ENCODE data around the gene MAGEF1.
A peak's percentile ranks its signal among the peaks of the same experiment; 100 is the strongest.
"Not testable (repeated sequence)": the region's sequence is repeated elsewhere in the genome, so short reads cannot be mapped to it uniquely, and the experiment has no call there.

Gene MAGEF1

GRCh38 chr3:184742676-184743135, 30.8 kb upstream of the MAGEF1 start:
- DNase-seq (ENCODE audit: low read depth) = no peak

- DNase-seq (ENCODE audit: low read depth) = no peak
Observed at GRCh38 chr3:184741798-184742675, 30.2 kb upstream of the MAGEF1 start.

- no peak for DNase-seq (ENCODE audit: low read depth)
Observed at GRCh38 chr3:184741259-184741556, 29.3 kb upstream of the MAGEF1 start.

- DNase-seq (ENCODE audit: low read depth) = peak; percentile 48
Observed at GRCh38 chr3:184740509-184741258, 28.8 kb upstream of the MAGEF1 start.

- DNase-seq (ENCODE audit: low read depth) = no peak
Observed at GRCh38 chr3:184739594-184740505, 28.0 kb upstream of the MAGEF1 start.

- no peak for DNase-seq (ENCODE audit: low read depth)
Observed at GRCh38 chr3:184738982-184739381, 27.1 kb upstream of the MAGEF1 start.

- no peak for DNase-seq (ENCODE audit: low read depth)
Observed at GRCh38 chr3:184738506-184738890, 26.6 kb upstream of the MAGEF1 start.

- peak; percentile 68 for DNase-seq (ENCODE audit: low read depth)
Observed at GRCh38 chr3:184737641-184738505, 26.0 kb upstream of the MAGEF1 start.

- DNase-seq (ENCODE audit: low read depth) = no peak
Observed at GRCh38 chr3:184737063-184737462, 25.2 kb upstream of the MAGEF1 start.

- DNase-seq (ENCODE audit: low read depth) = no peak
Observed at GRCh38 chr3:184734903-184735701, 23.2 kb upstream of the MAGEF1 start.

- DNase-seq (ENCODE audit: low read depth) = no peak
Observed at GRCh38 chr3:184733971-184734608, 22.2 kb upstream of the MAGEF1 start.

GRCh38 chr3:184733181-184733580, 21.3 kb upstream of the MAGEF1 start:
- DNase-seq (ENCODE audit: low read depth) = no peak

- DNase-seq (ENCODE audit: low read depth) = no peak
Observed at GRCh38 chr3:184731786-184732537, 20.1 kb upstream of the MAGEF1 start.

GRCh38 chr3:184730924-184731323, 19.1 kb upstream of the MAGEF1 start:
- DNase-seq (ENCODE audit: low read depth) = no peak

GRCh38 chr3:184729154-184729553, 17.3 kb upstream of the MAGEF1 start:
- DNase-seq (ENCODE audit: low read depth) = not testable (repeated sequence)

GRCh38 chr3:184728010-184728527, 16.2 kb upstream of the MAGEF1 start:
- DNase-seq (ENCODE audit: low read depth) = no peak

- peak; percentile 78 for DNase-seq (ENCODE audit: low read depth)
Observed at GRCh38 chr3:184727357-184728009, 15.6 kb upstream of the MAGEF1 start.

- DNase-seq (ENCODE audit: low read depth) = no peak
Observed at GRCh38 chr3:184726497-184726896, 14.6 kb upstream of the MAGEF1 start.

All from ELR (cell line).